Astrocyte (in vitro differentiated cells and primary cell): ENCODE data around the gene ARPP21.

Experiments
- EZH2 ChIP-seq: IDR thresholded peaks from 2 replicates; pipeline ENCODE4 v1.6.1; 2012; ENCODE audit warnings: mild to moderate bottlenecking, low read length, inconsistent platforms; ENCODE audit not compliant: insufficient read depth
- TF ChIP-seq, protein P1 (sequence below): IDR thresholded peaks from 2 replicates; pipeline ENCODE4 v1.5.1; 2011; ENCODE audit warnings: low read depth, mild to moderate bottlenecking, inconsistent platforms, low read length, moderate library complexity; ENCODE audit not compliant: insufficient read depth

DNA sequence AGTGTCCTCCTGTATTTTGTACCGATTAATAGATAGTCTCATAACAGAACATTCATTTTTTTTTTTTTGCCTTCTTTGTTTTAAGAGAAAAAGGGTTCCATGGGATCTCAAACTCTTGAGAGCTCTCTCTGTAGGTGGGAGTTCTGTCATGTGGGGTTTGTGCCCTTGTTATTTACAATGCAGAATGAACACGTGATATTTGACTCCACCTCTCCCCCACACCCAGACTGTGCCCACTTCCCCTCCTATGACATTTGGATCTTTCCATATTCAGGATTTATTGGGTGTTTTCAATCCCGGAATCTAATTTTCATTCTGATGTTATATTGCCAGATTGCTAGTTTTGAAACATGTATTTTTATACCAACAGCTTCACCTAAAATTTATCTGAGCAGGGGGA lies 49.5 kb downstream of the ARPP21 start:
- TF ChIP-seq, protein P1, sequence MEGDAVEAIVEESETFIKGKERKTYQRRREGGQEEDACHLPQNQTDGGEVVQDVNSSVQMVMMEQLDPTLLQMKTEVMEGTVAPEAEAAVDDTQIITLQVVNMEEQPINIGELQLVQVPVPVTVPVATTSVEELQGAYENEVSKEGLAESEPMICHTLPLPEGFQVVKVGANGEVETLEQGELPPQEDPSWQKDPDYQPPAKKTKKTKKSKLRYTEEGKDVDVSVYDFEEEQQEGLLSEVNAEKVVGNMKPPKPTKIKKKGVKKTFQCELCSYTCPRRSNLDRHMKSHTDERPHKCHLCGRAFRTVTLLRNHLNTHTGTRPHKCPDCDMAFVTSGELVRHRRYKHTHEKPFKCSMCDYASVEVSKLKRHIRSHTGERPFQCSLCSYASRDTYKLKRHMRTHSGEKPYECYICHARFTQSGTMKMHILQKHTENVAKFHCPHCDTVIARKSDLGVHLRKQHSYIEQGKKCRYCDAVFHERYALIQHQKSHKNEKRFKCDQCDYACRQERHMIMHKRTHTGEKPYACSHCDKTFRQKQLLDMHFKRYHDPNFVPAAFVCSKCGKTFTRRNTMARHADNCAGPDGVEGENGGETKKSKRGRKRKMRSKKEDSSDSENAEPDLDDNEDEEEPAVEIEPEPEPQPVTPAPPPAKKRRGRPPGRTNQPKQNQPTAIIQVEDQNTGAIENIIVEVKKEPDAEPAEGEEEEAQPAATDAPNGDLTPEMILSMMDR = no peak
- TF ChIP-seq EZH2 = no peak
